Measurements from ENCODE around the gene NME5.
"Not testable (repeated sequence)": the region's sequence is repeated elsewhere in the genome, so short reads cannot be mapped to it uniquely, and the experiment has no call there.

NME5 gene

GRCh38 chr5:138138949-138139780 is at the start of gene NME5:
TSS of gene NME5 (minus strand) at chr5:138139428. CDS start at chr5:138138780, 648 bp downstream.
- DNase-seq, result peak; percentile 72

GRCh38 chr5:138188626-138189025 is 49.4 kb upstream of the NME5 start:
- DNase-seq, result no peak

- no peak for DNase-seq
These were observed 46.8 kb upstream of the NME5 start for GRCh38 chr5:138186002-138186447.

- DNase-seq, result no peak
These were observed 43.6 kb upstream of the NME5 start for GRCh38 chr5:138182808-138183207.

- DNase-seq, result no peak
These were observed 41.6 kb upstream of the NME5 start for GRCh38 chr5:138180841-138181240.

- DNase-seq, result peak; percentile 46
These were observed 41.1 kb upstream of the NME5 start for GRCh38 chr5:138180183-138180782.

GRCh38 chr5:138179277-138179857 is 40.1 kb upstream of the NME5 start:
- no peak for DNase-seq

- peak; percentile 98 for DNase-seq
These were observed 39.5 kb upstream of the NME5 start, which contains the start of the genes BRD8 and KIF20A for GRCh38 chr5:138178516-138179276. TSS of gene BRD8 (minus strand) at chr5:138178630. CDS start at chr5:138178614, 16 bp downstream. TSS of gene KIF20A (plus strand) at chr5:138179112. CDS start at chr5:138179681, 569 bp downstream.

GRCh38 chr5:138177941-138178515 is 38.8 kb upstream of the NME5 start:
- DNase-seq, result no peak

GRCh38 chr5:138170299-138170698 is 31.1 kb upstream of the NME5 start:
- DNase-seq, result no peak

- no peak for DNase-seq
These were observed 29.9 kb upstream of the NME5 start for GRCh38 chr5:138169124-138169523.

- DNase-seq, result no peak
These were observed 24.5 kb upstream of the NME5 start for GRCh38 chr5:138163721-138164120.

- no peak for DNase-seq
These were observed 21.5 kb upstream of the NME5 start for GRCh38 chr5:138160706-138161105.

- DNase-seq, result no peak
These were observed 20.4 kb upstream of the NME5 start for GRCh38 chr5:138159666-138160065.

- no peak for DNase-seq
These were observed 18.4 kb upstream of the NME5 start for GRCh38 chr5:138157626-138158025.

GRCh38 chr5:138155977-138156376 is 16.7 kb upstream of the NME5 start:
- DNase-seq, result not testable (repeated sequence)

GRCh38 chr5:138149530-138149929 is 10.3 kb upstream of the NME5 start:
- no peak for DNase-seq

- DNase-seq, result no peak
These were observed 9.6 kb upstream of the NME5 start for GRCh38 chr5:138148811-138149210.

GRCh38 chr5:138143578-138143977 is 4.3 kb upstream of the NME5 start:
- not testable (repeated sequence) for DNase-seq

- DNase-seq, result no peak
These were observed 2.5 kb upstream of the NME5 start for GRCh38 chr5:138141734-138142133.

- no peak for DNase-seq
These were observed 1.0 kb upstream of the NME5 start for GRCh38 chr5:138140268-138140667.

GRCh38 chr5:138139781-138140090 is 508 bp upstream of the NME5 start:
- DNase-seq, result no peak

- DNase-seq, result no peak
These were observed 6.7 kb downstream of the NME5 start for GRCh38 chr5:138132543-138132942.

Data from COR-L47 (cell line).